Measurements from ENCODE around the gene TMEM14B. TPM values are rescaled to one million over a fixed set of nuclear protein-coding genes. Genes with fewer than 3 reads are reported as not detected.
"Not testable (repeated sequence)": the region's sequence is repeated elsewhere in the genome, so short reads cannot be mapped to it uniquely, and the experiment has no call there.

Gene TMEM14B
- polyA plus RNA-seq, 3 donors, result 103 to 106 (median 105) TPM

DNA sequence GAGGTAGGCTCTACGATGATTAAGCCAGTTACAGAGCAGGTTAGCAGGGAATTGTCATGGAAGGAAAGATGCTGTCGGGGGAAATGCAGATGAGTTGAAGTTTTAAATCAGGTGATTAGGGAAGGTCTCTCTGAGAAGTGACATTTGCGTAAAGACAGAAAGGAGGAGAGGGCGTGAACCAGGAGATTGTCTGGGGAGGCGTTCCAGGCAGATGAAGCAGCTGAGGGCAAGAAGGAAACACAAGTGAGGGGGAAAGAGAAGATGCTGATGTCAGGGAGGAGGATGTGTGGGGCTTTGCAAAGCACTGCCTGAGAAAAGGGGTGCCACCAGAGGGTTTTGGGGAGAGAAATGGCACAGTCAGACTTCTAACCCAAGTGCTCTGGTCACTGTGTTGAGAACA is 2.5 kb upstream of the TMEM14B start:
- DNase-seq (ENCODE audit: low read depth in 3 of 3, low spot score in 2 of 3), result no peak

DNA sequence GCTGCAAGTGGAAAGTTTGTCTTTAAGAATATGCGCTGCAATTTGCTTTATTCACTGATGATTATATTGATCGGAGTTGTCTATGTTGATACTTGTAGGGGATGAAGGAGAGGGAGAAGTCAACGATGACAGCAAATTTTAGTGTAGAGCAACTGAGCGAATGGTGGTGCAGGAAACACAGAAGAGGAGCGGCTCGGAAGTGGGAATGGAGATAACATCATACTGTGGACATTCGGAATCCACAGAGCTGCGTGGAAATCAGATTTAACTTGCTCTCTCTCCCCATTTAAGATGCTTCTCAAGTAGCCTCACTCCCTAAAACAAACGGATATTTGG is 722 bp upstream of the TMEM14B start:
- DNase-seq (ENCODE audit: low read depth in 3 of 3, low spot score in 2 of 3), result no peak

DNA sequence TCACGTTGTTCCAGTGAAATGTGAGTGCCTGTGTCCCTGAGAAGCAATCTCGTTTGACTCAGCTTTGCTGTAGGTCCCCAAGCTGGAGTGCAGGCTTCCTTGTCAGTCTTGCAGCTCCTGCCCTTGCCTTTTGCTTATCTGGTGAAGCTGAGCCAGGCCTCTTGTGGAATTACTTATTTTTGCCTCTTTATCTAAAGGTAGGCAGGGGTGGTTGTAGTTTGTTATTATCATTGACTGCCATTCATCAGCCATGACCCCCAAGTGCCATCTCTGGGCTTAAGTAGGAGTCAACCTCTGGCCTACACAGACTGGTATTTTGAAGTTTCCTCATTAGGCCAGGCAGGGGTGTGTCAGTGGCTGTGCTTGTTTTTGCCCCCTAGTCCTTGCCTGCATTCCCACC is 2.1 kb downstream of the TMEM14B start:
- DNase-seq (ENCODE audit: low read depth in 3 of 3, low spot score in 2 of 3), result no peak

DNA sequence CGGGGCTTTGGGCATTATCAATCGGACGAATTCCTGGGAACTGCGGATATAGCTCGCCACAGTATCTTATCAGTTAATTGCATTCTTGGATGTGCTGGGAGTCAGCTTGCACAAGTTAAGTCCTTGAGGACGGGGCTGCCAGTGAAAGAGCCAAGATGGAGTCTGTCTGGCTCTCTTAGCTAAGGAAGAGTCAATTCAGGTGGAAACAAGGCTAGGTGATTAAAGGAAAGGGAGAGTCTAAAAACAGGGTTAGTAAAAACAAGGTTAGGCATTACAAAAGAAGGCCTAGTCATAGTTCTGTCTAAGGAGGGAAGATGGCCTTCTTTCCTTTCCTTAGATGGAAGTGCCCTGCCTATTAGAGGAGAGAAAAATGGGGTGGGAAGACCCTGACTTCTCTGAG is 3.0 kb downstream of the TMEM14B start:
- not testable (repeated sequence) for DNase-seq (ENCODE audit: low read depth in 3 of 3, low spot score in 2 of 3)

DNA sequence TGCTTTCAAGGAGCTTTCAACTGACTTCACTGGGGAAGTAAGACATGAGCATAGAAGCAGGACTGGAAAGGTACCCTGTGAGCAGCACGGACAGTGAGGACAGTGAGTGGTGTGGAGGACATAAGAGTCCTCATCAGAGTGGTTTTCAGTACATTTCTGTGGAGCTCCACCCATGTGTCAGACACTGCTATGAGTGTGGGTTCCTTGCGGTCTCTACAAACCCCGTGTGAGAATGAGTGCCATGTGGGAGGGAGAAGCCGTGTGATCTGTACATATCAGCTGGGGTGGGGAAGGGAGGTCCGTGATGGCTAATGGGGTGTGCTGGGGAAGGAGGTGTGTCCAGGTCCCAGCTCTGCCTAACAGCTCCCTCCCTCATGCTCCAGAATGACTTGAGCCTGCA is 4.2 kb downstream of the TMEM14B start:
- not testable (repeated sequence) for DNase-seq (ENCODE audit: low read depth in 3 of 3, low spot score in 2 of 3)

DNA sequence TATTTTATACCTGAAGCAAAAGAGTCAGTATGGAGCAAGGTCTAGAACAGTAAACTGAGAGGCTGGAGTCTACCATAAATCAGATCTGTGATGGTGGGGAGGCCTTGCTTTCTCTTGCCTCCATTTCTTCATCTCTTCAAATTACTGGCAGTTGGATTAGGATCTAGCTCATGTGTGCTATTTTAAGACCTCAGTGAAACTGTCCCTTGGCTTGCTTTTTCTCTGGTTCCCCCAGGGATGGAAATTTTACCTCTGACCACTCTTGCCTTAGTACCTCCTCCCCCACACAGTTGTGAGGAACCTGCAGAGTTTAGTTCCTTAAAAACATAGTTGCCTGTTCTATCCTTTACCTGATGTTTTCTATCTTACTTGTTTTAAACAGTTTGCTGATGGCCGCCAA is 8.5 kb downstream of the TMEM14B start:
- DNase-seq (ENCODE audit: low read depth in 3 of 3, low spot score in 2 of 3), result no peak

DNA sequence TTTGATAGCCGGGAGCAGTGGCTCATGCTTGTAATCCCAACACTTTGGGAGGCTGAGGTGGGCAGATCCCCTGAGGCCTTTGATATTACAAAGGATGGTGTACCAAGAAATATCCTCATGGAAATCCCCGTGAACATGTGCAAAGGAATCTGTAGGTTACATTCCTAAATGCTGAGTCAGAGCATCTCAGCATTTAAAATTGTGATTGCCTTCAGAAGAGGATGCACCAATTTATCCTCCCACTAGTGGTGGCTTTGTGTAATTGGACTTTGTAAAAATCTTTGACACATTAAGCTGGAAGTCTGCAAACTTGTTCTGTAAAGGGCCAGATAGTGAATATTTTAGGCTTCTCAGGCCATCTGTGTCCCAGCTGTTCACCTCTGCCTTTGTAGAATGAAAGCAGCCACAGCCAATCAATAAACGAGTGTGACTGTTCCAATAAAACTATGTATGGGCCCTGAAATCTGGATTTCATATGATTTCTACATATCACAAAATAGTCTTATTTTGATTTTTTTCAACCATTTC is 11.8 kb downstream of the TMEM14B start:
- no peak for DNase-seq (ENCODE audit: low read depth in 3 of 3, low spot score in 2 of 3)

DNA sequence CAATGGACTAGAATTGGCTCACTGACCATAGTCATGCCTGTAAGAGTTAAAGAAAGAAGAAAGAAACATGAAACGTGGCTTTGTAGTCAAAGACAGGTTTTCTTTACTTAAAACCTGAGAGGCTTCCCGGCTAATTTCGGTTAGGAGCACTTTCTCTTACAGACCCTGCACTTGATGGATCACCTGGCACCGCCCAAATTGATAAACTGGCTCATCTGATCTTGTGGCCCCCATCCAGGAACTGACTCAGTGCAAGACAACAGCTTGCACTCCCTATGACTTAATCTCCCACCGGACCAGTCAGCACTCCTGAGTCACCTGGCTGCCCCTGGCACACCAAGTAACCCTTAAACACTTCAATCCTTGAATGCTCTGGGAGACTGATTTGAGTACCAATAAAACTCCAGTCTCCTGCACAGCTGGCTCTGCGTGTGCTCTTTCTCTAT is 12.3 kb downstream of the TMEM14B start:
- no peak for DNase-seq (ENCODE audit: low read depth in 3 of 3, low spot score in 2 of 3)

DNA sequence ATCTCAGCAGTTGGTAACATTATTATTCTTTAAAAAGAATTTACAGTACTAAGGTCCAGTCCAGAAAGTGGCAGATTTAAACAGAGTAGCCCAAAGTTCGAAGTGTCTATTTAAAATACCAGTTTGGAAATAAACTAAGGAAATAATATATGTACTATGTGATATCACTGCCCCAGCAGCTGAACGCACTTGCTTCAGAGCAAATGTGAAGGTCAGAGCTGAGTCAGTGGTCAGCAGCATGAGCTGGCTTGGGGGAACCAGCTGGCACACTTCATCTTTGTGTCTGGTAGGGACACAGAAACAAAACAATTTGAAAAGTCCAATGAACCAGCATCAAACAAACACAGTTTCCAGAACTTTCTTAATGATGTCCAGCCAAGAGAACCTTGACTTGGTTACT is 15.4 kb downstream of the TMEM14B start:
- no peak for DNase-seq (ENCODE audit: low read depth in 3 of 3, low spot score in 2 of 3)

DNA sequence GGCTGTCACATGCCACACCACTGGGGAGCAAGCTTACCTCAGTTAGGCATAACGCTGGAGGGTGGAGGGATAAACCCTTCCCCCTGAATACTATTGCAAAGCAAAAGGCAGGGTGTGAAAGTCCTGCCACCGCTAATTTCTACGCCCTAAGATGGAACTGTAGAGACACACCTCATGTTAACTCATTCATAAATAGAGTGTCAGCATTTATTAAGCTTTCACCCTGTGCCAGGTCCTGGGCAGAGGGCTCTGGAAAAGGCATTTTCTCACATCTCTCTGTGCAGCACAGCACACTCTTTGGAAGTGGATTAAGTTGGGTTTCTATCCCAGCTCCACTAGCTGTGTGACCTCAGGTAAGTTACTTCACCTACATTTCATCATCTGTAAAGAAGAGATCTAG is 21.8 kb downstream of the TMEM14B start:
- DNase-seq (ENCODE audit: low read depth in 3 of 3, low spot score in 2 of 3), result no peak

DNA sequence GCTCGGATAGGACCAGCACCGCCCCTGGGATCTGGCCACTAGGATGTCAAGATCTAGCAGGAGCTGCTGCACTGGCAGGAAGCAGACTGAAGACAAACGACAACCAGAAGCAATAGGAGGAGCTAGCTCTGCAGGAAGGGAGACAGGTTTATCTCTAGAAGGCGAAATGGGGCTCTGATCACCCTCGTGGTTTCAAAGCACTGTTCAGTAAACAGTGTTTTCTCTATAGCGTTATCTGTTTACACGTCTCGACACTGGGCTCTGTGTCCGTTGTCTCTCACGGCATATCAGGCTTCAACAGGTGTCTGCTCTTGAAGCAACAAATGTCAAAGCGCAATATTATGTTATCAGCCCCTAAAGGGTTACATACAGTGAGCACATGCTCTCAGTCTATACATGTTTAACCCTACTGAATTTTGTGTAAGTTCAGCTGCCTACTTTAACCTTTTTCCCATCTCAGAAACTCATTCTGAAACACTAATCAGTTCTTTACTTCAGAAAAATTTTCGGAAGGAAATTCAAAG is 23.8 kb downstream of the TMEM14B start:
- no peak for DNase-seq (ENCODE audit: low read depth in 3 of 3, low spot score in 2 of 3)

DNA sequence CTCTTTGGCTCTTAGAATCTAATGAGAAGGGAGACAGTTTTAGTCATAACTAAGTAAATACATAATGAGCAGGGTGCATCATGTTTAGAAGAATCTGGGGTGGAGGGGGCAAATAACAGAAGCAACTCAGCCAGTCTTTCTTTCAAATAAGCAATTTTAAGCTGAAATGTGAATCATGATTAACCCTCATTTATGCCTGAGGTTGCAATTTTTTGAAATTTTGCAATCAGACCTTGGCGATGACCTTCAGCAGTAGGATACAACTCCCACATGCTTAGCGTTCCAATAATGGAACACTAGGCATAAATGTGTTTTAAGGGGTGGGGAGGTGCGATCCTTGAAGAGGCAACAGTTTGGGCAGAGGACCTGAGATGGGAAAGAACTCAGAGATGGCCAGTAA is 30.6 kb downstream of the TMEM14B start:
- no peak for DNase-seq (ENCODE audit: low read depth in 3 of 3, low spot score in 2 of 3)

DNA sequence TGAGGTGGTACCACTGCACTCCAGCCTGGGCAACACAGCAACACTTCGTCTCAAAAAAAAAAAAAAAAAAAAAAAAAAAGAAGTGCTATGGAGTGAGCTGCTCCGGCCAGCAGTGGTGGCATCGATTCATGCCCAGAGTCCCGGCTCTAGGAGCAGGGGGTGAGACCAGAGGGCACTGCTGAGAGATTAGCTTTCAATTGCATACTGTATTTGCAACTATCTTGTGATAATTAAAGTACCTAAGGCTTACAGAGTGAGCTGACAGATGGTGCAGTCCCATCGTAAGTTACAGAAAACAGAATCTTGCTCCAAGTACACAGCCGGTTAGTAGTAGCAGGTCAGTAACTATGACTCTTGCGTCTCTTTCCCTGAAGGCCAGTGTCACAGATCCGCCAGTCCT is 31.5 kb downstream of the TMEM14B start:
- no peak for DNase-seq (ENCODE audit: low read depth in 3 of 3, low spot score in 2 of 3)

DNA sequence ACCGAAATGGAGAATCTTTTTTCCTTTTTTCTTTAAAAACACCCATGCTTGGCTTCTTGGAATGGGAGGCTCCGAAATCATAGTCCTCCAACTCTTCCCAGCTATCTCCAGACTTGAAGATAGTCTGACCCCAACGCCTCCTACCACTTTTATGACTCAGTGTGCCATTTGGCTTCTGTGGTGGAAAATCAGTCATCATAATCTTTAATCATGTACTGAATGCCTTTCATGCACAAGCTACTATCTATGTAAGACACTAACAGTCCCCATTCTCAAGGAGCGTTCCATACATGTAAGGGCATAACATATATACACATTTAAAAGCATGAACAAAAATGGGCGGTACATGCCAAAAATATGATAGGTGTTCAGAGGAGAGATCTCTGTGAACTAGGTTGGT is 44.1 kb downstream of the TMEM14B start:
- no peak for DNase-seq (ENCODE audit: low read depth in 3 of 3, low spot score in 2 of 3)

DNA sequence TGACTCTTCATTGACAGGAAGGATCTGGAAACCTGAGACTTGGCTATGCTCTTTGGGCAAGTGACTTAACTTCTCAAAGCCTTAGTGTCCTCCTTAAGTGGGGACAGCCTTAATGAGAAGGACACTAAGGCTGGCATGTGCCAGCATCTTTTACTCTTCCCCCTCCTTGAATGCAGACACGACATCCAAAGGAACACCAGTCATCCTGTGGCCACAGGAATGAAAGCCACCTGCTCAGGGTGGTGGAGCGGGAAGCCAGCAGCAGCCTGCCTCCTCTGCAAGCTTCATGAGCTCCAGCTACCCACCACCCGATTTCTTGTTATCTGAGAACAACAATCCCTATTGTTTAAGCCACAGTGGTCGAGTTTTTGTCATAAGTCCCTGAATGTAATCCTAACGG is 44.5 kb downstream of the TMEM14B start:
- DNase-seq (ENCODE audit: low read depth in 3 of 3, low spot score in 2 of 3), result no peak

DNA sequence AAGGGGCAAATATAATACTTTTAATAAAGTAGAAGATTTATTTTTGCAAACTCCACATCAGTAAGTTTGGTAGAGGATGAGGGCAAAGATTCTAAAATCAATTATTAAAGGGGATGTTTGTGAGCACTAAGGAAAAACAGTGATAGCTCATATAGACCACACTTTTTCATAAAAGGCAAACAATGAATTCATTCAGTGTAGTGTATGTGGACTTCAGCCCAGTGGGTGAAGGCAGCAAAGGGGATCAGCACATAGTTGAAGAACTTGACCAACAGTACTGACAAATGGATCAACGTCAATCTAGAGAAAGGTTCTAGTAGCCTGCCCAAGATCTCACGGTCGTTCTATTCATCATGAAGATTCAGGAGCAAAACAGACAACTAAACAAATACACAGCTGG is 45.4 kb downstream of the TMEM14B start:
- no peak for DNase-seq (ENCODE audit: low read depth in 3 of 3, low spot score in 2 of 3)

DNA sequence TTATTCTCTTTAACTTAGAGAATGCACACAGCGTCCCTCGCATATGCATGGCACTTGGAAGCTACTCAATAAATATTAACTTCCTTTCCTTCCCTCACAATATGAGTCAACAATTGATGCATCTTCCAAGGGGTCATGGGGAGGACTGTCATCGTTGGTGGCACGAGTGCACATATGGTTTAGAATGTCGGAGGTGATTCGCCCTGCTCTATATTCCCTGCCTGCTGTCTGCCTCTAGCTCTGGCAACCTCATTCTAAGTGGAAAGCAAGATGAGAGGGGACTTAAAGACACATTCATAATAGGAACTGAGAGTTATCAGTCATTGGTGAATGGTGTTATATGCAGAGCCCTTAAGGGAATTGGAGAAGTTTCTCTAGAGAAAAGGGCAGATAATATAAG is 46.1 kb downstream of the TMEM14B start:
- DNase-seq (ENCODE audit: low read depth in 3 of 3, low spot score in 2 of 3), result no peak

DNA sequence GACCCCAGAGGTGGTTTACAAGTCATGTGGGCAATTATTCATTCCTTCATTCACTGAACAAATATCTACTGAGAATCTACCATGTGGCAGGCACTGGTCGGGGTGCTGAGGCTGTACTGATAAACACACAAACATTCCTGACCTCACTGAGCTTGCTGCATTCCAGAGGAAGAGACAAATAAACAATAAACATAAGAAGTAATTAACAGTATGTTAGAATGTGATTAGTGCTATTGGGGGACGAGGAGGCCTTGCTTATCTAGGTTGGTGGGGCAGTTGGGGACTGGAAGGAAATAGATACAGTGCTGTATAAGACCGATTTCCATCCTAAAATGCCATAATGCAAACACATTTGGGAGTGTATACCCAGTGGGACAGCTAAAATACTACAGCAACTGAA is 46.6 kb downstream of the TMEM14B start:
- DNase-seq (ENCODE audit: low read depth in 3 of 3, low spot score in 2 of 3), result no peak

DNA sequence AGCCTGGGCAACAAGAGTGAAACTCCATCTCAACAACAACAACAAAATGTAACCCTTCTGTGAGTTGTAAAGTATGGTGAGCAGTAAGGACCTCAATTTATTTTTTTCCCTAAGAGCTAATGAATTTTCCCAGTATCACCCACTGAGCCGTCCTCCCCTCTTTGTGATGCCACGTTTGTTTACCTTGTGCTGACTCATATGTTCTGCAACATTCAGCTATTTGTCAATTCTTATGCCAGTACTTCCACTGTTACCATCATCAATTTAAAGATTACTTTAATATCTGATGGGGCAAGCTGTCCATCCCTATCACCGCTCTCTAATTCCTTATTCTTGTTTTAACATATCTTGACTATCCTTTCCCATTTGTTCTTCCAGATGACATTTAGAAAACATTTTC is 53.2 kb downstream of the TMEM14B start:
- no peak for DNase-seq (ENCODE audit: low read depth in 3 of 3, low spot score in 2 of 3)

DNA sequence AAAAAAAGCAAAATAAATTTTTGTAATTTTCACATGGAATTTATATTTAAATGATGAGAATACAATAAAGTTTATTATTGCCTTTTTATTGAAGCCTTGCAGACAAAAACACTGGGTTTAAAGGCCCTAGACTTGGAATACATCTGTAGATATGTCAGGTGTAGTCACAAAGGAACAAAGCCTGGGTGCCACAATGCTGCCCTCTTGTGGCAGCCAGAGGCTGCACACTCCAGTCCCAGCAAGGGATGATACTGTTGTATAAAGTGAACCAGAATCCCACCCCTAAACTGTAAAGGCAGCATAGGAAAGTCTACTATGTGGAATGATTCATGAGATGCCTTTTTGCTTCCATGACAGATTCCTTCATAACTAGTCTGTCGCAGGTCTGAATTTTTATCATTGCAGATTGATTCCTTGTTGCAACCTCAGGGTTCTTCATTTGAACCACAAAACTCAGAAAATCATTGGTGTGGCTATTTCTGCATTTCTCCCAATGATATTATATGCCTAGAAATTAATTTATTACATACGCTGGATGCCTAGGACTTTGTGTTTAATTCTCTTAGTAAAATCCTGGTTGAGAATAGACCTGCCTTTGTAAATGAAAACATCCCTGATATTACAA is 53.7 kb downstream of the TMEM14B start:
- DNase-seq (ENCODE audit: low read depth in 3 of 3, low spot score in 2 of 3), result peak; percentile 13 to 36 (median 31)

All from right renal cortex interstitium (tissue), 3 donors.